Myocyte (in vitro differentiated cells): ENCODE results near the gene SLITRK2. TPM values are rescaled to one million over a fixed set of nuclear protein-coding genes. Genes with fewer than 3 reads are reported as not detected.

Experiments
- DNase-seq: peaks from one replicate; pipeline ENCODE4 v3.0.0-alpha.2; 2012; ENCODE audit warnings: low read depth
- total RNA-seq: library from RNA; depleted of rRNA; stranded (reverse); fragments of >200 nt; gene quantifications from 2 replicates; pipeline ENCODE4 v1.2.3, GENCODE V29; 2014

The SLITRK2 gene
- total RNA-seq, 1 donor from 2014 or later: not detected

DNA sequence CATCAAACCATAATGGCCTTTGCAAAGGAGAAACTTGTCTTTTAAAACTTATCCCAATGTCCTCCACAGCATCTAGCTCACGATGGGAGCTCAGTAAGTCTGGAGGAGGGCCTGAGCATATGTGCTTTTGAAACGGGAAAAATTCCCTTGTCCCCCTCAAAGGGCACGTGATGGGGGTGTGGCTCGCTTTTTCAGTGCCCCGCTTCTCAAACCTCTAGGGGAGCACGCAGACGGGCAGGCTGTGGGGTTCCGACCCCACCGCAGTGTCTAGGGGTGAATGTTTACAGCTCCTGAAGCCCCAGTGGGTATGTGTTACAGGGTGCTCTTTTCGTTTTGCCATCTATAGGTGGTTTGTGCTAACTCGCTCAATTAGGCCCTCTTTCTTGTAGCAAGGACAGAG lies 31.2 kb downstream of the SLITRK2 start:
- DNase-seq: no peak

- no peak for DNase-seq
These were observed 35.6 kb downstream of the SLITRK2 start for GRCh38 chrX:145853181-145853580.

DNA sequence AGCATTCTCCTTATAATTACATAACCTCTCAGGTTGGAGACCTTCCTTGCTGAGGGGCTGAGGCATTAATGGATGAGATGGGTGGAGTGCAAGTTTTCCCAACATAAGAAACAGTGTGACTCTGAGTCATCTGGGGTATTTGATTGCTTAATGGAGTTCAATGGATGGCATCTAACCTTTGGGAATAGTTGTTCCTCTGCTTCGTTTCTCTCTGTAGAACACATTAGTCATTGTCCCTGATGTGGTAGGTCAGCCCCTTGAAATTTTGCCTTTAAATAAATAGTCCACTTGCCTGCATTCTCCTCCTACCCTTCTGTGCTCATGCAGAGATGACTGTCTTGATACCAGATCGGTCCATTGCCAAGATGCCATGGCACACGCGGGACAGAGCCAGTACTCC lies 38.6 kb downstream of the SLITRK2 start:
- no peak for DNase-seq

GRCh38 chrX:145861818-145862217 lies 44.2 kb downstream of the SLITRK2 start:
- DNase-seq: no peak

- no peak for DNase-seq
These were observed 47.5 kb downstream of the SLITRK2 start for GRCh38 chrX:145865082-145865481.
